Hepatocyte (in vitro differentiated cells): ENCODE results near the gene CNPPD1.

Source experiments
- EZH2phosphoT487 ChIP-seq: fragments of 200-600 bp; sonication (generic); IDR thresholded peaks from one replicate; pipeline ENCODE4 v1.6.1; 2018; ENCODE audit warnings: antibody characterized with exemption, mild to moderate bottlenecking, low read depth, moderate library complexity; ENCODE audit not compliant: unreplicated experiment, severe bottlenecking
- TF ChIP-seq, protein P1 (sequence below): fragments of 200-600 bp; sonication (generic); IDR thresholded peaks from 2 replicates; pipeline ENCODE4 v1.5.1; 2016; ENCODE audit warnings: antibody characterized with exemption, mild to moderate bottlenecking; ENCODE audit not compliant: poor library complexity

DNA sequence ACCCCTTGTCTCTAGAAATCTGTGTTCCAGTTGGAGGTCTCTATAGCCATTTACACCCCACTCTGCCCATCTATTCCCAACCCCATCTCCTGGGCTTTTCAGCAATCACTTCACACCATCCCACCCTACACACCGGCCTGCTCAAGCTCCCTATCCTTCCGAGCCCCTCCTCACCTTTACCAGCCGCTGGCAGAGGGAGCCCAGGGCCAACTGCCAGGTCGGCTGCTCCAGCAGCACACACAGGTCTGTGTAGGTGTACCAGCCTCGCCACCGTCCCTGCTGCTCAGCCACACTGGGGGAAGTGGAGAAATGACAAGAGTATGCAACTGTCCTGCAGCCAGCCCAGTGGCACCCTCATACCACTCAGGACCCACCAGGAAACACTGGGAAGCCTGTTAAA lies 3.5 kb downstream of the CNPPD1 start:
- TF ChIP-seq, protein P1, sequence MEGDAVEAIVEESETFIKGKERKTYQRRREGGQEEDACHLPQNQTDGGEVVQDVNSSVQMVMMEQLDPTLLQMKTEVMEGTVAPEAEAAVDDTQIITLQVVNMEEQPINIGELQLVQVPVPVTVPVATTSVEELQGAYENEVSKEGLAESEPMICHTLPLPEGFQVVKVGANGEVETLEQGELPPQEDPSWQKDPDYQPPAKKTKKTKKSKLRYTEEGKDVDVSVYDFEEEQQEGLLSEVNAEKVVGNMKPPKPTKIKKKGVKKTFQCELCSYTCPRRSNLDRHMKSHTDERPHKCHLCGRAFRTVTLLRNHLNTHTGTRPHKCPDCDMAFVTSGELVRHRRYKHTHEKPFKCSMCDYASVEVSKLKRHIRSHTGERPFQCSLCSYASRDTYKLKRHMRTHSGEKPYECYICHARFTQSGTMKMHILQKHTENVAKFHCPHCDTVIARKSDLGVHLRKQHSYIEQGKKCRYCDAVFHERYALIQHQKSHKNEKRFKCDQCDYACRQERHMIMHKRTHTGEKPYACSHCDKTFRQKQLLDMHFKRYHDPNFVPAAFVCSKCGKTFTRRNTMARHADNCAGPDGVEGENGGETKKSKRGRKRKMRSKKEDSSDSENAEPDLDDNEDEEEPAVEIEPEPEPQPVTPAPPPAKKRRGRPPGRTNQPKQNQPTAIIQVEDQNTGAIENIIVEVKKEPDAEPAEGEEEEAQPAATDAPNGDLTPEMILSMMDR = no peak
- no peak for TF ChIP-seq EZH2phosphoT487
